Measurements from ENCODE around the gene HELQ.

DNA sequence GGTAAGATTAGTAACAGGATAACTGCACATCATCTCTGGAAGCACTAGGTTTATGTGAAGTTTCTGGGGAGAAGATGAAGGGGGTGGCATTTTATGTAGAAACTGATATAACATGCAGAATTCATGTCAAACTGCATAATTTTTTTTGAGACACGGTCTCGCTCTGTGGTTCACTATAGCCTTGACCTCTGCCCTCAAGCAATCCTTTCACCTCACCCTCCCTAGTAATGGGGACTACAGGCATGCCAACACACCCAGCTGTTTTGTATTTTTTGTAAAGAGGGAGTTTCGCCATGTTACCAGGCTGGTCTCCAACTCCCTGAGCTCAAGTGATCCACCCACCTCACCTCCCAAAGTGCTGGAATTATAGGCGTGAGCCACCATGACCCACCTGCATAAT, 17.8 kb upstream of the HELQ start:
- TF ChIP-seq, protein P1, sequence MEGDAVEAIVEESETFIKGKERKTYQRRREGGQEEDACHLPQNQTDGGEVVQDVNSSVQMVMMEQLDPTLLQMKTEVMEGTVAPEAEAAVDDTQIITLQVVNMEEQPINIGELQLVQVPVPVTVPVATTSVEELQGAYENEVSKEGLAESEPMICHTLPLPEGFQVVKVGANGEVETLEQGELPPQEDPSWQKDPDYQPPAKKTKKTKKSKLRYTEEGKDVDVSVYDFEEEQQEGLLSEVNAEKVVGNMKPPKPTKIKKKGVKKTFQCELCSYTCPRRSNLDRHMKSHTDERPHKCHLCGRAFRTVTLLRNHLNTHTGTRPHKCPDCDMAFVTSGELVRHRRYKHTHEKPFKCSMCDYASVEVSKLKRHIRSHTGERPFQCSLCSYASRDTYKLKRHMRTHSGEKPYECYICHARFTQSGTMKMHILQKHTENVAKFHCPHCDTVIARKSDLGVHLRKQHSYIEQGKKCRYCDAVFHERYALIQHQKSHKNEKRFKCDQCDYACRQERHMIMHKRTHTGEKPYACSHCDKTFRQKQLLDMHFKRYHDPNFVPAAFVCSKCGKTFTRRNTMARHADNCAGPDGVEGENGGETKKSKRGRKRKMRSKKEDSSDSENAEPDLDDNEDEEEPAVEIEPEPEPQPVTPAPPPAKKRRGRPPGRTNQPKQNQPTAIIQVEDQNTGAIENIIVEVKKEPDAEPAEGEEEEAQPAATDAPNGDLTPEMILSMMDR (IDR thresholded peaks at IDR 0.05) = no peak
- TF ChIP-seq EP300 (IDR thresholded peaks at IDR 0.05) = no peak

Measured in tibial nerve (tissue), 4 donors.